Colon (tissue), 2 donors: ENCODE results near the gene TSEN34.
"Not testable (repeated sequence)": the region's sequence is repeated elsewhere in the genome, so short reads cannot be mapped to it uniquely, and the experiment has no call there.

Experiments
- FAIRE-seq: peaks from 2 replicates; lab custom pipeline; 2012; peaks lifted over from hg19 to GRCh38; lab: Jason Lieb, UNC
- donor health status: control.
- donor health status: control.

The TSEN34 gene

DNA sequence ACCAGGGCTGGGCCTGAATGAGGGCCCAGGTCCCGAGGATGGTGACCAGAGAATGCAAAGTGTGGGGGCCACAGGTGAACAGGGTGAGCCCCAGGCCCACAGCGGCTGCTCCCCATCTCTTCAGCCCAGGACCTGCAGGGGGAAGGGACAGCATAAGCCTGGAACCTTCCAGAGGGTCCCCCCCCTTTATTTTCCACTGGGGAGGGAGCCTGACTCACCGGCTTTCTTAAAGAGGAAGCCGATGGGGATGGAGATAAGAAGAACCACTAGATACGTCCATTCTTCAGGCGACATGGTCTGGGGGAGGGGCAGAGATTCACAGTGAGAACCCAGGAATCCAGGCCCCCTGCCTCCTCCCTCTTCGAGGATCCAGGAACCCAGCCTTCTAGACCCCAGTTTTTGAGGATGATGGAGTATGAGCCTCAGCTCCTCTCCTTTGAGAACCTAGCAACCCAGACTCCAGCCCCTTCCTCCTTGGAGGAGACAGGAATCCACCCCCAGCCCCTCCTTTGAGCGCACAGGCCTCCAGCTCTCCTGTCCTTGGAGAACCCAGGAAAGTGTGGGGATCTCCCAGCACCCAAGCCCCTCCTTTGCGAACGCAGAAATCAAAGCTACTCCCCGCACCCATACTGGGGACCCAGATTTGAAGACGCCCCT lies 2.8 kb upstream of the TSEN34 start:
- no peak for FAIRE-seq

DNA sequence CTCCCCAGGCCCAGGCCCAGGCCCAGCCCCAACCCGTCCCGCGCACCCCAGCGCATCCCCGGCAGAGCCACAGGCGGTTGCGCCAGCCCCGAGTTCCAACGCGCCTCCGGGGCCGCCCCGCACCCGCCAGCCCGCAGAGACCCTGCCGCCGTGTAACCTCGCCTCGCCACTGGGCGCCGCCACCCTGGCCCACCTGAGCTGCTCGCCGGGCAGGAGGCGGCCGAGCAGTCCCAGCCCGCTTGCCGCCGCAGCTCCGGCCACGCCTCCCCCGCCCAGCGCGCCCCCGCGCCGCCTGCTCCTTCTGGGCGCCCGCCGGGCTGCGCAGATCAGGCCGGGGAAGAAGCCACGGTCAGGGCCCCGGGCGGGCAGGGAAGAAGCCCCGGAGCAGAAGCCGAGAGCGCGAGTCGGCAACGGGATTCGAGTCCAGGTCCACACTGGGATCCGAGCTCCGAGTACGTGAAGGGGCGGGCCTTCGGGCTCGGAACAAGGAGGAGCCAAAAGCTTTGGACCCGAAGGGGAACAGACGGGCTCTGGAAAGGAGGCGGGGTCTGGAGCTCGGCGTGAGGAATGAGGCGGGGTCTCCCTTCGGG lies 1.9 kb upstream of the TSEN34 start, which contains the start of gene MBOAT7:
TSS of gene MBOAT7 (minus strand) at position 436 of the 590 bp plus-strand sequence. CDS start 1,072 bp downstream, outside the sequence.
- FAIRE-seq: no peak

DNA sequence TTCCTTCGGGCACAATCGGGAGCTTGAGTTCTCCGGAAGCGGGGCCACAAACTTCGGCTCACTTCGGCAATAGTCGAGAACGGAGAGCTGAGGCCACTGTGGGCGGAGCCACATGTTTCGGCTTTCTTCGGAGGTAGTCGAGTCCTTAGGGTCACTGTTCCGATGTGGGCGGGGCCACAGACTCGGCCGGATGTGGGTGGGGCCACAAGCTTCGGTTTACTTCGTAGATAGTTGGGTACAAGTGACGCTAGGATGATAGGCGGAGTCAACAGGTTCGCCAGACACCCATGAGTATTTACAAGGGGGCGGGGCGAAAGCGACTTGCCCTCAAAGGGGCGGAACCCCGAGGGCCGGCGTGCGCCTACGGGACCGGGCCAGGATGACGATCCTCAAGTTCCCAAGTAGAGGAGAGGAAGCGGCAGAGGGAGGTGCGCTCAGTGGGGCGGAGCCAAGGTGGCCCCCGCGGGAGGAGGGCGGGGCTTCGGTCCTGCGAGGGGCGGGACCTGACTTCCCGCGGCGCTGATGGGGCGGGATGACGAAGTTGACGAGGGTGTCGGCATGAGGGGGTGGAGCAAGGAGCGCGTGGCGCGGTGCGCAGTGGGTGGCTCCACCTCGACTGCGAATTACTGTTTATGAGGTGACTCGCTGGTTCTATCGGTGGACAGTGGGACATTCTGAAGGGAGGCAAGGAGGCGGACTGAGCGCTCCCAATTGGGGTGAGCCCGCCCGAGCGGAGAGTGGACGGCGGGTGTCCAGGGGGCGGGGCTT lies 1.2 kb upstream of the TSEN34 start:
- FAIRE-seq: peak; percentile 98

DNA sequence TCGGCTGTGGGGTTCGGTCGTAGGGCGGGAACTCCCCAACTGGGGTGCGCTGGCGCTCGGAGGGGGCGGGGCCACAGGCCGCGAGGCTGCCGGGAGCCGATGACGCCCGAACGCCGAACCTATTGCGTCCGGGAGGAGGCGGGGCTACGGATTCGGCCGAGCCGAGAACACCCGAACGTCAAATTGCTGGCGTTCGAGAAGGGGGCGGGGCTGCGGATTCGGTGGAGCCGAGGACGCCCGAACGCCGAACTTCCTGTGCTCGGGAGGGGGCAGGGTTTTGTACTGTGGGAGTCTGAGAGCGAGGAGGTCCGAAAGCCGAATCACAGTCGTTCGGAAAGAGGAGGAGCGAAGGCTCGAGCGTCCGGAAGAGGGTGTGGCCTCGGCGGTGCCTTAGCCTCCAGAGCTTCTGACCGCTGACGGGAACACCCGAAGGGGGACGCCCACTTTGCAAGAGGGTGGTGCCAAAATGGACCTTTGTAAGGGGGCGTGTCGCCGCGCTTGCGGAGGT lies 551 bp upstream of the TSEN34 start:
- peak; percentile 91 for FAIRE-seq

DNA sequence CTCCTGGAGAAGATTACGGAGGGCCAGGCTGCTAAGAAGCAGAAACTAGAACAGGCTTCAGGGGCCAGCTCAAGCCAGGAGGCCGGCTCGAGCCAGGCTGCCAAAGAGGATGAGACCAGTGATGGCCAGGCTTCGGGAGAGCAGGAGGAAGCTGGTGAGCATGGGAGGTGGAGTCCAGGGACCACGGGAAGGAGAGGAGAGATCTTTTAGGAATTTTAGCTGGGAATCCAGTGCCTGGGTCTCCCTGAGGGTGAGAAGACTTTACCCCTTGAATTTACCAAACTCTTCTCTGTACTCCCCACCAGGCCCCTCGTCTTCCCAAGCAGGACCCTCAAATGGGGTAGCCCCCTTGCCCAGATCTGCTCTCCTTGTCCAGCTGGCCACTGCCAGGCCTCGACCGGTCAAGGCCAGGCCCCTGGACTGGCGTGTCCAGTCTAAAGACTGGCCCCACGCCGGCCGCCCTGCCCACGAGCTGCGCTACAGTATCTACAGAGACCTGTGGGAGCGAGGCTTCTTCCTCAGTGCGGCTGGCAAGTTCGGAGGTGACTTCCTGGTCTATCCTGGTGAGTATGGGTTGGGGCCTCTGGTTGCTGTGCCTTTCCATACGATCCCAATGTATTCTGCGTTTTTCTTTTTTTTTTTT lies 824 bp downstream of the TSEN34 start:
- no peak for FAIRE-seq

DNA sequence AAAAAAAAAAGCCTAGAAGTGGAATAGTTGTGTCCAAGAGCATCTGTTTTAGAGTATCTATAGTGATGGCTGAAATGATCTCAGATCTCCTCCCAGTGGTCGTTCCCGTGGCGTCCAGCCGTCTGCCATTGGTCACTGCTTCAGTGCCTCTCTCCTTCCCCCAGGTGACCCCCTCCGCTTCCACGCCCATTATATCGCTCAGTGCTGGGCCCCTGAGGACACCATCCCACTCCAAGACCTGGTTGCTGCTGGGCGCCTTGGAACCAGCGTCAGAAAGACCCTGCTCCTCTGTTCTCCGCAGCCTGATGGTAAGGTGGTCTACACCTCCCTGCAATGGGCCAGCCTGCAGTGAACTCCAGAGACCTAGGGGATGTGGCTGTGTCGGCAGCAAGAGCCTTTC lies 1.9 kb downstream of the TSEN34 start:
- FAIRE-seq: no peak

DNA sequence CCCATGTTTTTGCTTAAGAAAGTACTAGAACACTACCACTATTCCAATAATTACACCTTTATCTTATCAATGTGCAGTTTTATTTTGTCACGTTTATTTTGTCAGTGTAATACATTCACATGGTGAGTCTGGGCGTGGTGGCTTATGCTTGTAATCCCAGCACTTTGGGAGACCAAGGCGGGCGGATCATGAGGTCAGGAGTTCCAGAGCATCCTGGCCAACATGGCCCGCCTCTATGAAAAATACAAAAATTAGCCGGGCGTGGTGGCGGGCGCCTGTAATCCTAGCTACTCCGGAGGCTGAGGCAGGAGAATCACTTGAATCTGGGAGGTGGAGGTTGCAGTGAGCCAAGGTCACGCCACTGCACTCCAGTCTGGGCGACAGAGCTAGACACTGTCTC lies 3.4 kb downstream of the TSEN34 start:
- not testable (repeated sequence) for FAIRE-seq

DNA sequence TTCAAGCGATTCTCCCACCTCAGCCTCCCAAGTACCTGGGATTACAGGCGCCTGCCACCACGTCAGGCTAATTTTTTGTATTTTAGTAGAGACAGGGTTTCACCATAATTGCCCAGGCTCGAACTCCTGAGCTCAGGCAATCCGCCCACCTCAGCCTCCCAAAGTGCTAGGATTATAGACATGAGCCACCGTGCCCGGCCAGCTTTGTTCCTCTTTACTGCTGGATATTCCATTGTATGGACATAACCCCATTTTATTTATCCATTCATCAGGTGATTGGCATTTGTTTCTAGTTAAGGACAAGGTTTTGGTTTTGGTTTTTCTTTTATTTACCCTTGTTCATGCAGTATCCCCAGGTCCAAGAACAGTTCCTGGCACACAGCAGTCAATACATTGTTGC lies 5.4 kb downstream of the TSEN34 start:
- FAIRE-seq: no peak

DNA sequence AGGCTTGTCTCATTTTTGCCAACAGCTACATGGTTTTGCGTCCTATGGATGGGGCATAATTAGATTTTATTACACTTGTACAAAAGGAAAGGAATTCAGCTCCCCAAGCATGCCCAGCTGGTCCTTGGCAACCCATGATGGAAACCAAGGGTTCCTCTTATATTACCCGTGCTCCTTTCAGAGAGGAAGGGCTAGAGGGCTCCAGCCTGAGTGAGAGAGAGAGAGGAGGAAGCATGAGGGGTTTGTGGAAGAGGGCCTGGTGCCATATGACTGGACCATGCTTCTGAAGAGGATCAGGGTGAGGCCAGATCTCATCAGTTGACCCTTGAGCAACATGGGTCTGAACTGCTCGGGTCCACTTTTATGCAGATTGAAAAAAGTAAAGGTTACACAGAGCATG lies 6.0 kb downstream of the TSEN34 start:
- no peak for FAIRE-seq

DNA sequence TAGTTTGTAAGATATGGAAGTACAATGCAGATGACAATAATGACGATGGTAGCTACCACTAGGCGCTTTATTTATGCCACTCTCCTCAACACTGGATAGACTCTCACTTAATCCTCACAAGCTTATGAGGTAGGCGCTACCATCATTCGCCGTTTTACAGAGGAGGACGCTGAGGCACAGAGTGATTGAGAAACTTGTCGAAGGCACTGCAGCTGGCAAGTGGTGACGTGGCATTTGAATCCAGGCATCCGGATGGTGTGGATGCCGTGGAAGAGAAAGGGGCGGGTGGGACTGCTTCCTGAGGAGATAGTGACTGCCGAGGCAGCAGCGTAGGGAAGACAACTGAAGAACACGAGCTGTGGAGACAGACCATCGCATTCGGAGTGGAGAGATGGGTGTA lies 8.3 kb downstream of the TSEN34 start:
- no peak for FAIRE-seq

DNA sequence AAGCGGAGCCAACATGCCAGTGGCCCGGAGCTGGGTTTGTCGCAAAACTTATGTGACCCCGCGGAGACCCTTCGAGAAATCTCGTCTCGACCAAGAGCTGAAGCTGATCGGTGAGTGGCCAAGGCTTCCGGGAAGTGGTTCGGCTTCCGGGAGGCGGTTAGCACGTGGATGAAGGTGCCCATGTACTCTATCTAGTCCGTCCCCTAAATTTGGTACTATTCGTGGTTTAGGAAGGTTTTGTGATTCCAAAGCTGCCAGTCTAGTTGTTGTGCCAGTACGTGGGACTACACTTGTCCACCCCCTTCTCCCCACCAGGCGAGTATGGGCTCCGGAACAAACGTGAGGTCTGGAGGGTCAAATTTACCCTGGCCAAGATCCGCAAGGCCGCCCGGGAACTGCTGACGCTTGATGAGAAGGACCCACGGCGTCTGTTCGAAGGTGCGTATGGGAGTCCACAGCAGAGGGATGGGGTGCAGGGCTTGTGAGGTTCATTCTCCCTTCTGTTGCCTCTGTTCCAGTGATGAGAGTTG lies 10.1 kb downstream of the TSEN34 start:
- no peak for FAIRE-seq

DNA sequence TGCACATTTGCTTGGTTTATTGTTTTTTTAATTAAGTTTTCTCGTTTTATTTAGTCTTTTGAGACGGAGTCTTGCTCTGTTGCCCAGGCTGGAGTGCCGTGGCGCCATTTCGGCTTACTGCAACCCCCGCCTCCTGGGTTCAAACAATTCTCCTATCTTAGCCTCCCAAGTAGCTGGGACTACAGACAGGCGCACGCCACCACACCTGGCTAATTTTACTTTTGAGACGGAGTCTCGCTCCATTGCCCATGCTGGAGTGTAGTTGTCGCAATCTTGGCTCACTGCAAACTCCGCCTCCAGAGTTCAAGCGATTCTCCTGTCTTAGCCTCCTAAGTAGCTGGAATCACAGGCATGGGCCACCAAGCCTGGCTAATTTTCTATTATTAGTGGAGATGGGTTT lies 10.9 kb downstream of the TSEN34 start:
- no peak for FAIRE-seq

DNA sequence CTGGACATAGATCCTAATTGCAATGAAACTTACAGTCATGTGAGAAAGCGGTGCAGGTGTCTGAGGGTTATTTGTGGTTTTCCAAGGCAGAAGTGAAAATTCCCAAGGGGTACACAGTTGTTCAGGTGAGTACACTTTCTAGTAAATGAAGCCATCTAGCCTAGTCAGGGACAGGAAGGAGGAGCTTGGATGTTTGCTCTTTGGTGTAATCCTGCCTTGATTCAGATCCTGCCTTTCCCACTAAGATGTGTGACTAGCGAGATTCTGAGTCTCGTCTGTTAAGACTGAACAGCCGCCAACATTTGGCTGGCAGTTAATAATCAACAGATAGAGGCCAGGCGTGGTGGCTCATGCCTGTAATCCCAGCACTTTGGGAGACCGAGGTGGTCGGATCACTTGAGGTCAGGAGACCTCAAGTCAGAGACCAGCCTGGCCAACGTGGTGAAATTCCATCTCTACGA lies 12.1 kb downstream of the TSEN34 start:
- no peak for FAIRE-seq

DNA sequence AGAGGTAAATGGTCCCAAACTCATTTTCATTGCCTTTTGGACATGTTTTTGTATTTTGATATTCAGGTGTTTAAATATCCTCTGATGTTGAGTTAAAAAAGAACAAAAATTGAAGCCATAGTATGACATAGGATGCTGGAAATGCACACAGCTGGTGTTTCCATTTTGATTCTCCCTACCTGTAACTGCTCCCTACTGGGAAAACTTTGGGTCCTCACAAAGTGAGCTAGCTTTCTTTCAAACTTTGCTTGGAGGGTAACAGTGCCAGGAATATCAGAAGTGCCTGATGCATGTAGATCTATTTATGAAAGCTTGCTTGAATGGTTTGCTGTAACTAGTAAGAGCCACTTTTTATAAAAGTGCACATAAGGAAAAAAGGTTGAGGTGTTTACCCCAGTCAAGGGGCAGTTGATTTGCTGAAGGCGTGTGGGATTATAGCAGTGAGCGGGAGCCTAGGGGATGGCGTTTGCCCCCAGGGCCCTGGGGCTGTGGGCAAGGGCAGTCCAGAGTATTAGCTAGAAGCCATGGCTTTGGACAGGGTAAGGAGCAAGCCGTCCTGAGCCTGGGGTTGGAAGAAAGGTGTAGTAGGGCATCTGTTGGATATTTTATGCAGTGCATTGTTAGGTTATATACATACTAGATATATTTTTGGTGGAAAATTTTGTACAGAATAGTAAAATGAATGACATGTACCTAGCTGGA lies 13.8 kb downstream of the TSEN34 start:
- no peak for FAIRE-seq

DNA sequence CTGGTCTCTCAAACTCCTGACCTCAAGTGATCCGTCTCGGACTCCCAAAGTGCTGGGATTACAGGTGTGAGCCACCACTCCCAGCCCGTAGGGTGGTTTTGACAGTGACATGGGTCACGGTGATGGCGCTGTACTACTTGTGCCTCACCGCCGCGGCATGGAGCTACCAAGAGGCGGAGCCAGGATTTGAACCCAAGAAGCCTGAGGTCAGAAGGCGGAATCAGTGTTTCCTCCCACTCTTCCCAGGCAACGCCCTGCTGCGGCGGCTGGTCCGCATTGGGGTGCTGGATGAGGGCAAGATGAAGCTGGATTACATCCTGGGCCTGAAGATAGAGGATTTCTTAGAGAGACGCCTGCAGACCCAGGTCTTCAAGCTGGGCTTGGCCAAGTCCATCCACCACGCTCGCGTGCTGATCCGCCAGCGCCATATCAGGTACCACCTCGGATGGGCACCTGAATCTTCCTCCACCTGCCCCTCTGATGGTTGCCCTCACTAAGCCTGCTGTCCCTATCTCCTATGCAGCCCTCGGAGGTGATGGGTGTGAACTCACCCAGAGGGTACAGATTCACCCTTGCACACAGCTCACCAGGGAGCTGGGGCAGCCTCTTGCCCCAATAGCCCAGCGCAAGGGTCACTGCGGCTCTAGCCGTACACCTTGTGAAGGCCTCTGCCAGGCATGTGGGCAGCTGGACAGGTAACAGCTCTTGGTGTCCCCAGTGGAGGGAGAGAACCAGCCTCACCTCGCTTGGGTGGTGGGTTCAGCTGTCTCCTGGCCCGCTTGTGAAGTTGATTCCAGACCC lies 15.1 kb downstream of the TSEN34 start:
- FAIRE-seq: no peak

DNA sequence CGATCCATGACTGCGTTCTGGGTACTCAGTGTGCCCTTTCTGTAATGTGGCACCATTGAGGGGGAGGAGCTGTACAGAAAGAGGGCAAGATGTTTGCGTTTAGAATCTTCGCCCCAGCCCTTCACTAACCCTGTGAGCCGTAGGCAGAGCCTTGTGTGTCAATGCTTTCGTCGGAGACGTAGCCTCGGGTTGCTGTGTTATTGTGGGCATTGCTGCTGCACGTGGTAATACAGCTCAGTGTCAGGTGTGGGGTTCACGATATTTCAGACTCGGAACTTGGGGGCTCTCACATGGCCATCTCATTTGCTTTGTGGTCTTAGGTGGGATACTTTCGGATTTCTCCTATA lies 15.7 kb downstream of the TSEN34 start:
- no peak for FAIRE-seq

DNA sequence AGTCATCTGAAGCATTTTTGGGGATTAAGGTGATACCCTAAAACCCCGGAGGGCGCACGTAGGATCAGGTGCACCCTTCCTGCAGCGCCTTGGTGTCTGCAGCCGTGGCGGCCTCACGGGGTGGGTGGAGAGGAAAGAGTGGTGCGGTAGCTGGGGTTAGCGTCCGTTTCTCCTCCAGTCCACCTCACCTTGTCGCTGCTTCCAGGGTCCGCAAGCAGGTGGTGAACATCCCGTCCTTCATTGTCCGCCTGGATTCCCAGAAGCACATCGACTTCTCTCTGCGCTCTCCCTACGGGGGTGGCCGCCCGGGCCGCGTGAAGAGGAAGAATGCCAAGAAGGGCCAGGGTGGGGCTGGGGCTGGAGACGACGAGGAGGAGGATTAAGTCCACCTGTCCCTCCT lies 16.1 kb downstream of the TSEN34 start:
- FAIRE-seq: not testable (repeated sequence)

DNA sequence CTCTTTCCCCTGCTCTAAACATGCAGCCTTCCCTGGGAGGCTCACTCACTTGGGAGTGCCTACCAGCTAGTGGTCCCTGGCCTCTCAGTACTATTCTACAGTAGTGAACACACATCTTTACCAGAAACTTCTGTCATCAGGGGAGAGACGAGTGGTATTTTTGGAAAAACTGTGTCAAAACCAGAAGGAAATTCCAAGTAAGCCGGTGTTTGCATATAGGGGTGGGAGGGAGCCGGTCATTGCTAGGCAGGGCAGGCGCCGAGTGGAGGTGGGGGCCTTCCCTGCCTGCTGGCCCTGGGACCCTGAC lies 16.5 kb downstream of the TSEN34 start:
- no peak for FAIRE-seq

DNA sequence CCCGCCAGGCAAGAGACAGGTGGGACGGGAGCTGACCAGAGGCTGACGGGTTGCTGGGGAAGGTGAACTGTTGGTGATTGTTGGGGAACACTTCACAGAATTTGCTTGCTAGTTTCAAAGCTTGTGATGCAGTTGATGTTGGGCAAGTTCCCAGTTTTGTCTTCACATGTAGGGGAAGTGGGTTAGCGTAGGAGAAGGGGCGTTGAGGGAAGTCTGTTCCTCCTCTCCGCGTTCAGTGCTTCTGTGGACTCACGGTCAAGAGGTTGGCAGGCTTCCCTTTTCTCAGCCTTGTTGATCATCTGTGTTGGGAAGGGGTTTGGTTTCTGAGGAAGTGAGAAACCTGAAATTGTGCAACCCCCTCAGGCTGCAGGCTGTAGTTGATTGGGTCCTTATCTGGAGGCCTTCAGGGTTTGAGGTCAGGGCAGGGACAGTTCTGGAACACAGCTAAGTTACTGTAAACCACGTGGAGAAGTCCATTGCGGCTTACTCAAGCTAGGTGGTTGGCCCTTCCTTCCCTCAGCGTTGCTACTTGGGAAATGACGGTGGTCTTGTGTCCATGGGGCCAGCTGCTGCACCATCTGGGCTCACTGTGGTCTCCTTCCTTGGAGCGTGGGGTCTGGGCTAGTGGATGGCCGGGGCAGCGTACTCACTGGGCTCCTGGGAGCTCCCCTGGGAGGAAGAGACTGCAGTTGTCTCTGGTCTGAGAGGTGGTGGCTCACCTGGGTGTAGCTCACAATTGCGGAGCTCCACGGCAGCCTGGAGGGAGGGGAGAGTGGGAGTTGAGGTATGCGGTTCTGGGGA lies 17.1 kb downstream of the TSEN34 start:
- no peak for FAIRE-seq

DNA sequence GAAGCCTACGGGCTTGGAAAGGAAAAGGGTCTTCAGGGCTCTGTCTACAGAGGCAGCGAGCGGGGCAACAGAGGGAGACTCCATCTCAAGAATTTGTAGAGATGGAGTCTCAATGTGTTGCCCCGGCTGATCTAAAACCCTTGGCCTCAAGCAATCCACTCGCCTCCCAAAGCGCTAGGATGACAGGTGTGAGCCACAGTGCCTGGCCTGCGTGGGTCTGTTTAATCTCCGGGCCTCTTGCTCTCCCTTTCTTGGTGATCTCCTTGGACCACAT lies 17.6 kb downstream of the TSEN34 start:
- no peak for FAIRE-seq
